Neural cell (in vitro differentiated cells): ENCODE data around the gene GPR42.

ENCODE experiments used
- CTCF ChIP-seq: fragments of 450-650 bp; IDR thresholded peaks from 2 replicates; pipeline ENCODE4 v1.5.1; 2014; ENCODE audit warnings: antibody characterized with exemption, mild to moderate bottlenecking, moderate library complexity; ENCODE audit not compliant: poor library complexity, severe bottlenecking
- EP300 ChIP-seq: fragments of 450-650 bp; conservative IDR thresholded peaks from 2 replicates; pipeline ENCODE4 v1.6.1; 2014; ENCODE audit warnings: antibody characterized with exemption, mild to moderate bottlenecking, moderate library complexity; ENCODE audit not compliant: poor library complexity, severe bottlenecking
- EZH2 ChIP-seq: fragments of 200-600, 300-800 bp; shearing (Covaris generic), sonication (generic); IDR thresholded peaks from 2 replicates; pipeline ENCODE4 v1.6.1; 2014; ENCODE audit warnings: antibody characterized with exemption, low read length, borderline replicate concordance, mild to moderate bottlenecking; ENCODE audit not compliant: insufficient read depth, poor library complexity, severe bottlenecking
- MXI1 ChIP-seq: fragments of 450-650 bp; conservative IDR thresholded peaks from 2 replicates; pipeline ENCODE4 v1.6.1; 2014; ENCODE audit warnings: antibody characterized with exemption, mild to moderate bottlenecking; ENCODE audit not compliant: poor library complexity, severe bottlenecking
- POLR2AphosphoS5 ChIP-seq: IDR thresholded peaks from 2 replicates; pipeline ENCODE4 v1.6.1; 2012
- RAD21 ChIP-seq: fragments of 450-650 bp; conservative IDR thresholded peaks from 2 replicates; pipeline ENCODE4 v1.6.1; 2014; ENCODE audit warnings: antibody characterized with exemption, mild to moderate bottlenecking, moderate library complexity
- REST ChIP-seq: IDR thresholded peaks from 2 replicates; pipeline ENCODE4 v1.6.1; 2012; ENCODE audit warnings: borderline replicate concordance
- SMC3 ChIP-seq: fragments of 450-650 bp; conservative IDR thresholded peaks from 2 replicates; pipeline ENCODE4 v1.6.1; 2014; ENCODE audit warnings: antibody characterized with exemption, mild to moderate bottlenecking, moderate library complexity; ENCODE audit not compliant: poor library complexity
- TAF1 ChIP-seq: IDR thresholded peaks from 2 replicates; pipeline ENCODE4 v1.6.1; 2012; ENCODE audit warnings: low read depth

- TF ChIP-seq CTCF (no peak), POLR2AphosphoS5 (no peak), EP300 (no peak), SMC3 (no peak), TAF1 (no peak), MXI1 (no peak), RAD21 (no peak), EZH2 (no peak), REST (no peak)
These were observed 20.3 kb upstream of the GPR42 start for GRCh38 chr19:35350591-35350990.
